ENCODE results near the gene TBC1D2B.
A peak's percentile ranks its signal among the peaks of the same experiment; 100 is the strongest.
"Not testable (repeated sequence)": the region's sequence is repeated elsewhere in the genome, so short reads cannot be mapped to it uniquely, and the experiment has no call there.

Gene TBC1D2B

DNA sequence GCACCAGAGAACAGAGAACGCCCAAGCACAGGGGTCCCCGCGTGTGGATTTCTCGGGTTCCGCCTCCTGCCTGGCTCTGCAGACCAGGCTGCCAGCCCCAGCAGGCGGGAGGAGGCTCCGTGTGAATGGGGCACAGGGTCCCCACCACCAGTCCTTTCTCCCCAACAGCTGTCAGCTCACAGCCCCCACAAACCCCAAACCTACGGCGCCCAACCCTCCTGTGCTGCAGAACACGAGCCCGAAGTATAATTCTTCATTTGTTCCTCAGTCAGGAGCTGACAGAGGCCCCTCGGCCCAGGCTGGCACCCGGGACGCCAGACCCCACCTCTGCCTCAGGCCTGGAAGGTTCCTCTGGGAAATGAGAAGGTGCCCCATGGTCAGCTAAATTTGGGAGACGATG lies 78.0 kb downstream of the TBC1D2B start:
- no peak for DNase-seq

DNA sequence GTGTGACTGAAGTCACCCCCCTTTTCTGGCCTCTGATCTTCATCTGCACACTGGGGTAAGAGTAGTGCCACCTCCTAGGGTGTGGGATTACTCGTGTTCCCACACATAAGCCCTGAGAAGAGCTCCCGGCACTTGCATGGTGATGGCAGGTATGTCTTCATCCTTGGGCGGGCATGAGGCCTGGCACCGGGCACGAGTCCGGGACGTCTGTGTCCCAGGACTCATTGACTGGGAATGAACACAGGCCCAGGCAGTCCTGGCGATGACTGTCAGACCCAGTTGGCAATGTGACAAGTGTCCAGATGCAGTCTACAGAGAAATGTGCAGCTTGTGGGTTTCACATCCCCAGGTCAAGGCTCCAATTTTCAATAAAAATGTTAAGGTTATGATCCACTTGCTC lies 78.9 kb downstream of the TBC1D2B start:
- DNase-seq, result no peak

DNA sequence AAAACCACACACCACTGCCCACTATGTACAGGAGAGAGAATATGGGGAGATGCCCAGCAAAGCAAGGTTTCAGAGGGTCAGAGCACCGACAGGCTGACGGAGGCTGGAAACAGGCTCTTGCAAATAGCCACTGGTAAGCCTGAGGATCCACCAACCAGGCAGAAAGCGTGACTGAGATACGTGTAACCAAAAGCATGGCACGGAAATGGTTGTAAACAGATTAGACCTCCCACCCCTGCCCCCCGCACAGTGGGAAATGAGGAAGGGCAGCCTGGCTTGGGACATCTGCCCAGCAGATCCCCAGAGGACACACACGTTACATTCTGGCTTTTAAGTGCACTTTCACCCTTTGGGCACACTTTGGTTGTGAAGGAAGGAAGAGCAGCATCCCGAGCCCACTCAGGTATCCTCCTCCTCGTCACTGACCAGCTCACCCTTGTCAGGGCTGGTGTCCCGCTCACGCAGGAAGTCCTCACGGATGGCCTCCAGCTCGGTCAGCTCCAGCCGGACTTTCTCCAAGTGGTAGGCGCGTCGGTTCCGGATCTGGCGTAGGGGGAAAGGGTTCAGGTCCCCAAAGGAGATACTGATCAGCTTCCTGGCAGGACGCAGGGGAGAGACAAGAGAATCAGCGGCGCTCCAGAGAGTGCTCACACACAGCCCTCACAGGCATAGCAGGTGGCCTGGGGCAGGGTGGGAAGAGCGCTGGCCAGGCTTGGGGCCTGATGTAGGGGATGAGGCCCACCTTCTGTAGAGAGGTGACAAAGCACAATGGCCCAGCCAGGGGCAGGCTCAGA lies 79.6 kb downstream of the TBC1D2B start:
- not testable (repeated sequence) for DNase-seq

DNA sequence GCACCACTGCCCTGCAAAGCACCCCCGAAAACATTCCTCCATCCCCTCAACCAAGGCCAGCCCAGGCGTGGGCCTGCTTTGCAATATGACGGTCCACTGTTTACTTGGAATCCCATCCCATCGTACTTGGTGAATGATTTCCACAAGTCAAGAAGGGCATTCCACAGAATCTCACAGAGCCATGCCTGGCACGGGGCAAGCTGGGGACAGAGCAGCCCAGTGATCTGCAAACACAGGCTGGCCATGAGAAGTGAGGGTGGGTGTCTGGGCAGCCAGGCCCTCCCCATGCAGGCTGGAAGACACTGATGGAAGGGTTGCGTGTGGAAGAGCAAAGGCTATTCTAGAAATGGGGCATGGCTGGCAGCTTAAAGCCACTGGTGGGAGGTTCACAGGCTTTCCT lies 80.3 kb downstream of the TBC1D2B start:
- not testable (repeated sequence) for DNase-seq

DNA sequence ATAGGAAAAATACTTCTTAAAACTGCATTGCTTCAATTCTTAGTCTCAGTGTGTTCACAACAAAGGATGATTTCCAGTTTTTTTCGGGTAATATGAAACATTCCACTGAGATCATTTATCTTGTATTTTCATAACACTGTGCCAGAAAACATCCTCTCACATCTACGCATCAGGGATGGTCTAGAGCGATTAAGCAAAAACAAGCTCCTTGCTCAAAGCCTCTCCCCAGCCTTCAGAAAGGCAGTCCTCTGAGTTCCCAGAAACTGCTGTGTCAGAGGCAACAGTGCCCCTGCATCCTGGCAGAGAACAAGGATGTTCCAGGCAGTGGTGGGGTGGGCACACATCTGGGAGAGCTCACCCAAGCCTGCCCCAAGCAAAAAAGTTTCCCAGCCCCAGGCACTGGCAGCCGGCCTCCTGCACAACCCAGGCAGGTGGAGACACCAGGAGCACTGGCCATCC lies 80.8 kb downstream of the TBC1D2B start:
- DNase-seq, result not testable (repeated sequence)

DNA sequence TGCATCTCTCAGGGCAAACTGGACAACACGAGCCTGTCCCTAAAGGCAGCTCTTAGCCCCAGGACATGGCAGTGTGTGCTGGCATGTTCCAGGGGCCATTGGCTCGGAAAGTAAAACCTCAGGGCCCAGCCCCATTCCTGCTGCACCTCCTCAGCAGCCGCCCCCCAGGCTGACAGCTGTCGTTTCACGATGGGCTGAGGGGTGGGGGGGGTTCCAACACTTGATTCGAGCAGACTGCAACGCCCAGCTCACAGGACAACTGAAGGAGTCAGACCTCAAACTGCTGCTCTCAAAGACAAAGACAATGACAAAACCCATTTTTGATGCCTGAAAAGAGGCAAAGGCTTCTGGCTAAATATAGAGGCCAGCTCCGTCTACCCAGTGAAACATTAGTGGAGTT lies 81.3 kb downstream of the TBC1D2B start:
- not testable (repeated sequence) for DNase-seq

DNA sequence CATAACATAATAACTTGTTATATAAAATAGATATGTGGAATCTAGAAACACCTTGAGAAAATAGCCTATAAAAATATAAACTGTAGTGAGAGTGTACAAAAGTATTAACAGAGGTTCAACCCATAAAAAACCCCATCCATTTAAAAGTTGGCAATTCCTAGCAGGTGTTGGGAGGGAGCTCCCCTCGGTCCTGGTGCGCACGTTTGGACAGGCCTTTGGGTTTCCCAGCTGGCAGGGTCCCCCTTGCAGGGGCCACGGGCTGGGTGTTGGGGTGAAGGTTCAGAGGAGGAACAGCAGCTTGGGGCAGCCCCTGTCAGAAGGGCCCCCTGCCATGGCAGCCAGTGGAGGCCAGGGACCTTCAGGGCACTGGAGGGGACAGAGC lies 82.0 kb downstream of the TBC1D2B start:
- DNase-seq, result not testable (repeated sequence)

DNA sequence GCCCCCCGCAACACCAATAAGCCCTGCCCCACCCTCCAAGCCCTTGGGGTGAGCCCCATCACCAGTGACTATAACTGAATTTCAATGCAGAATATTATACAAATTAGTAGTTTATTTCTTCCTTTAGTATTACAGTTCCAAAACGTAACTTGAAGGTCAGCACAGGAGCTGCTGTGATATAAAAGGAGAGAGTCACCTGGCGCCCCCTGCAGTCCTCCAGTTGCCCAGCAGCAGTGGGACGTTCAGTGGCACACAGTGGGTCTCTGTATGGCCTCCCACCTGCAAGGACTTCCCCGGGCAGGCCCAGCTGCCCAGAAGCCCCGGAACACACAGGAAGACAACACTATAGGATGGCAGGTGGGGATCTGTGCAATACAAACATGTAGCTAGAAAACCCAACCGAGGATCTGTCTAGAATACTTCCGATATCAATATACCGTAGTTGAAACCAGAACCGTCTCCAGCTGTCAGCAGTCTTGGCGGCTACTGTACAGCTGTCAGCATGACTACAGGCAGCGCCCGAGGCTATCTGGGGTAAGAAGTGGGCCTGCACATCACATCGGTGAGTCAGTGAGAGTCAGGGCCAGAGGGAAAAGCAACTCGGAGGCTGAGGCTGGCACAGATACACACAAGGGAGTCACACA lies 82.5 kb downstream of the TBC1D2B start:
- DNase-seq, result peak; percentile 71

DNA sequence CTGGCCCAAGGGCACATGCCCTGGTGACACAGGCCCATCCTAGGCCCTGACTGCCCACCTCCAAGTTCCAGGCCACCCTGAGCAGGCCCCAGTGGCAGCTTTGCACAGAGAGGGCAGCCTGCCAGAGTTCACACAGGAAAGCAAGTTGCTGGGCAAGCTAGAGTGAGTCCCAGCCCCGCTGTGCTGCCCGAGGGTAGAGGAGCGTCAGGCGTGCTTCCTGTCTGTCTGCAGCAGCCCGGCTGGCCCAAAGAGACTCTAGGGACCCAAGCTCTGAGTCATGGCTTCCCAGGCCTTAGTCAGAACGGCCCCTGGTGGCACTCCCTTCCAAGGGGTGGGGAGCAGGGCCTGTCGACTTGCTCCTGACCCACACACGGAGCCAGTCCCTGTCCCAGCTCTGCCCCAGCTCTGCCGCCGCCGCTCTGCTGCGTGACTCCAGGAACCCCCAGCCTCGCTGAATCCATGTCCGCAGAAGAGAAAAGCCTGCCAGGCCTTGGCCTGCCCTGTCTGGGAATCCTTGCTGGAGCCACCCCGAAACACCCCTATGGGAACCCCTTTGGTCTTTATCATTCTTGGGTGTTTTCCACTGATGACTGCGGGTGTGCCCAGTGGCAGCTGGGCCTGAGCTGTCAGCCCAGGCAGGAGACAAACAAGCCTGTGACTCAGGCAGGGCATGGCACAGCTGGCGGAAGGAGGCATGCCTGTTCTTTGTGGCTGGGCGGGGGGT lies 83.4 kb downstream of the TBC1D2B start:
- DNase-seq, result peak; percentile 87

DNA sequence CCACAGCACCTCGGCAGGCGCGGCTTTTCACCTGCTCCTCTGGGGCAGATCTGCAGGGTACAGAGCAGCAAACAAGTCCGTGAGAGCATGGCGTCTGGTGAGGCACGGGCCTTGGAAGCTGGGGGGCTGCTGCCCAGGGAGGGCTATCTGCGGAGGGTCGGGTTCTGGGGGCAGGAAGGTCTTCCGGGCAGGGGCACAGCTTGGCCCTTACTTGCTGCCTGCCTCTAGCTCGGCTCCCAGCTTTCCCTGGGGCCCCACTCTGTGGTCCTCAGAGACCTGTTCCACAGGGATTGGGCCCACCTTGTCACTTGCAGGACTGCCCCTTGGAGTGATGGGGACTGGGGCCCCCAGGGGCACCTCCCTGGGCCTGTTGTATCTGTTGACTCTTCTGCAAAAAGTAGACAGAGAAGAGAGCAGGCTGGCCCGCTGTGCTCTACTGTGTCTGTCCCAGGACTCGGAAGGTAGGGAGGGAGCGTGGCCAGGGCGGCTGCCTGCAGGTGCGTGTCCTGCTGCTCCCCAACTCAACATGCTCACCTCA lies 84.1 kb downstream of the TBC1D2B start:
- no peak for DNase-seq

DNA sequence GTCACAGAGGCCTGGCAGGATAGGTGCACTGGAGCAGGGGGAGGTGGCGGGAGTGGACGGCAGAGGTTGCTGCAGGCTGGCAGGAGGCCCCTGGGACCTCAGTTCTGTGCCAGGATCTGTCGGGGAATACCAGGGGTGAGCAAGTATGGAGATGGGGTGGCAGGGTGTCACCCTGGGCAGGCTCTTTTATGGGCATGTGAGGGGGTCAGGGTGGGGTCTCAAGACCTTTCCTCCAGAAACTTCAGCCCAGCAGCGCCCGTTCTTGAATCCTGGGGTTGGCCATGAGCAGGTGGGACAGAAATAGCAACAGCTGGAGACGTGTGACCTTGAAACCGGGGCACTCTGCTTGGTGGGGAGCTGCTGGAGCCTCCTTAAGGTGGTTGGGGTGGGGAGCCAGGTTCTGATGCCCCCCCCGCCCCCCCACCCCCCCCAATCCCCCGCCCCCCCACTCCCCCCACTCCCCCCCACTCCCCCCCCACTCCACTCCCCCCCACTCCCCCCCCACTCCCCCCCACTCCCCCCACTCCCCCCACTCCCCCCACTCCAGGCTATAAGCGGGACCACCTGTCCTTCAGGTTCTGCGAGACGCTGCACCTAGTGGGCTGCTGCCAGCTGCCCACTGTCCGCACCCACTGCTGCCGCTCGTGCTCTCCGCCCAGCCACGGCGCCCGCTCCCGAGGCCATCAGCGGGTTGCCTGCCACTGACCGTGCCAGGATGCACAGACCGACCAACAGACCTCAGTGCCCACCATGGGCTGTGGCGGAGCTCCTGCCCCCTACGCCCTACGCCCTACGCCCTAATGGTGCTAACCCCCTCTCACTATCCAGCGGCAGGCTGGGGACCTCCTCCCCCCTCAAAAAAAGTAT lies 84.9 kb downstream of the TBC1D2B start:
- DNase-seq, result no peak

DNA sequence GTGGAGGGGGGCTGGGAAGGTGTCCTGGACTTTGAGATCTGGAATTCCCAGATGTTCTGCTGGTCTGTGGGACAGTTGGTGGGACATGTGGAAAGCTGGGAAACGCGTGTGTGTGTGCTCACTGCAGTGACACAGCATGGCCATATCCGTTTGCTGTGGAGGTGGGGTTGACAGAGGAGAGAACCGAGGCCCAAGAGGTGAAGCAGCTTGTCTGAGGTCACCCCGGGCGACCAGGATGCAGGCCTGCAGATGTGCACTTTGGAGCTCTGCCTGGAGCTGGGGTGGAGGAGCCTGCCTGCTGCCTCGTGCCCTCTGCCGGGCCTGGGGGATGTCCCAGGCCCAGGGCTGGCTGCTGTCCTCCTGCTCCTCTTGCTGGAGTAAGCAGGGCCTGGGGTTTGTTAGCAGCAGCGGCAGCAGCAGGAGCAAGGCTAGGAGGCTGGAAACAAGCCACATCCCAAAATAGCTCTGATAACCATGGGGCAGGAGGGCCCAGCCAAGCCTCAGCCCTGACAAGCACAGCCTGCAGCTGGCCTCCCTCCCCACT lies 85.8 kb downstream of the TBC1D2B start:
- DNase-seq, result peak; percentile 70

DNA sequence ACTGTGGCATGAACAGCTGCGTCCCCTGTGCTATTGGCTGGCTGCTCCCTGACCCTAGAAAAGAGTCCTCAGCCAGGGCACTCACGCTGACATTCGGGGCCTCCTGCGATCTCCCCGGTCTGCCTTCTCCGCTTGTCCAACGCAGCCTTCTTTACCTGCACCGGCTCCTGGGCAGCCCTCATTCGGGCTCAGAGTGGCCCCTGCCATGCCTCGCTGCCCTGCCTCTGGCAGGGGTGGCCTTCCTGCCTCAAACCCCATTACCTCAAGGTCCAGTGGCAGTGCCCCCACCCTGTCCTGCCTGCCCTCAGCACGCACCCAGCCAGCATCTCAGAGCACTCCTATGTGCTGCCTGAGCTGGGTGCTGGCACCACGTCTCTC lies 86.5 kb downstream of the TBC1D2B start:
- DNase-seq, result no peak

DNA sequence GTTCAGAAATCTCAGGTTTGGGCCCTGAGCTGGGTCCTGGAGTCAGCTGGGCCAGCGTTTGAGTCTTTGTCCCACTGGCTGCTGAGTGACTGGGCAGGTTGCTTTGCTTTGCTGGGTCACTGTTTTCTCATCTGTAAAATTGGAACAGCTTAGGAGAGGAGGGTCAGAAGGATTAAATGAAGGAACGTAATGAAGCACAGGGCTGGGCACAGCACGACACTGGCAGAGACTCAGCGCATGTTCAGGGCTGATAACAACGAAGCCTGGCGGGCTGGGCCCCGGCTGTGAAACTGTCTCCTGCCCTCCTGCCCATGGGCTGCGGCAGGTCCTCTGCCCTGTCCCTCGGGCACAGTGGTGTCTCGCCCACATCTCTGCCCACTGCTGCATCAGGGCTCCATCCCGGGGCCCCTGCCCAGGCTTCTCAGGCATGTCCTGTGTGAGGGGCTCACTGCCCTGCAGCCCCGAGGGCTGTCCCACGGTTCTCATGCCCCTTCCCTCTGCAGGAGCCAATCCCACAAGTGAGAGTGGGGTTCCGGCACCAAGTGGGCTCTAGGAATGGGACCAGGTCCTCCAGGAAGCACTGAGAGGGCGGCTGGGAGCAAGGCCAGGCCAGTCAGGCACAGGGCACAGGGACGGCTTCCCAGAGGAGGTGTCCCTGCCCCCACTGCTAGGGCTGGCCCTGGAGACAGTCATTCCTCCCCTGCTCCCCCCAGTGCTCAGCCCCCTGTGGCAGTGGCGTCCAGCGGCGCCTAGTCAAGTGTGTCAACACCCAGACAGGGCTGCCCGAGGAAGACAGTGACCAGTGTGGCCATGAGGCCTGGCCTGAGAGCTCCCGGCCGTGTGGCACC lies 88.0 kb downstream of the TBC1D2B start:
- no peak for DNase-seq

DNA sequence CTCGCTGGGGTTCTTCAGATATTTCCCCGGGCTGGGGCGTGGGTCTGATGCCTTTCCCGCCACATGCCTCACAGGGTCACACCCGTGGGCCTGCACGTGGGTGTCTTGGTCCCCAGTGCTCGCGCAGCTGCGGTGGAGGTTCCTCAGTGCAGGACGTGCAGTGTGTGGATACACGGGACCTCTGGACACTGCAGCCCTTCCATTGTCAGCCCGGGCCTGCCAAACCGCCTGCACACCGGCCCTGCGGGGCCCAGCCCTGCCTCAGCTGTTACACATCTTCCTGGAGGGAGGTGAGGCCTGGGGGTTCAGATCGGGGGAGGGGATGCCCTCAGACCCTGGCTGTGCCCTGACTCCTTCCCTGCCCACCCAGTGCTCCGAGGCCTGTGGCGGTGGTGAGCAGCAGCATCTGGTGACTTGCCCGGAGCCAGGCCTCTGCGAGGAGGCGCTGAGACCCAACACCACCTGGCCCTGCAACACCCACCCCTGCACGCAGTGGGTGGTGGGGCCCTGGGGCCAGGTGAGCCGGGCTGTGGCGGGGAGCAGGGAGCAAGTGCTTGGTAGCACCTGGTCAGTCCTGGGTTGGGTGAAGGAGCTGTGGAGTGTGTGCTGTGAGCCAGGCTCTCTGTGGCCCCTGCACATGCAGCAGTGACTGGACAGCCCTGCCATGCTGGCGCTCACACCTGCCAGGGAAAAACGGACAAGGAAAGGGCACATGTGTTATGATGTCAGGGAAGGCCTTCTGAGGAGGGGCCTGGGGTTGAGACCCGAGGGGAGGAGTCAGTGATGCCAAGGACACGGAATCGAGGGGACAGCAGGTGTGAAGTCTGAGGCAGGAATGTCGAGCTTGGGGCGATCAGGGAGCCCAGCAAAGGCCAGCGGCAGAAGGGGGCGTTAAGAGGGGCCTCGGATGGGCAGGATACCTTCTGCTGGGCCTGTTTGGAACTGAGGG lies 88.9 kb downstream of the TBC1D2B start:
- DNase-seq, result no peak

DNA sequence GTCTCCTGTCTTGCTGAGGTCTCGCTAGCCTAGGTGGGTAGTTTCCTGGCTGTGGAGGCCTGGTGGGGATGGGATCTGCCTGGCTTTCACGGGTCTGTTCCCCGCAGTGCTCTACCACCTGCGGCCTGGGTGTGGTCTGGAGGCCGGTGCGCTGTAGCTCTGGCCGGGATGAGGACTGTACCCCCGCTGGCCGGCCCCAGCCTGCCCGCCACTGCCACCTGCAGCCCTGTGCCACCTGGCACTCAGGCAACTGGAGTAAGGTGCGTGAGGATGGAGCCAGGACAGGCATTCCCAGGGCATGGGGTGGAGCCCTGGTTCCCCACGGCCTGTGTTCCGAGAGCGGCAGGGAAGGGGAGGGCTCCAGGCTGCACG lies 89.8 kb downstream of the TBC1D2B start:
- DNase-seq, result not testable (repeated sequence)

DNA sequence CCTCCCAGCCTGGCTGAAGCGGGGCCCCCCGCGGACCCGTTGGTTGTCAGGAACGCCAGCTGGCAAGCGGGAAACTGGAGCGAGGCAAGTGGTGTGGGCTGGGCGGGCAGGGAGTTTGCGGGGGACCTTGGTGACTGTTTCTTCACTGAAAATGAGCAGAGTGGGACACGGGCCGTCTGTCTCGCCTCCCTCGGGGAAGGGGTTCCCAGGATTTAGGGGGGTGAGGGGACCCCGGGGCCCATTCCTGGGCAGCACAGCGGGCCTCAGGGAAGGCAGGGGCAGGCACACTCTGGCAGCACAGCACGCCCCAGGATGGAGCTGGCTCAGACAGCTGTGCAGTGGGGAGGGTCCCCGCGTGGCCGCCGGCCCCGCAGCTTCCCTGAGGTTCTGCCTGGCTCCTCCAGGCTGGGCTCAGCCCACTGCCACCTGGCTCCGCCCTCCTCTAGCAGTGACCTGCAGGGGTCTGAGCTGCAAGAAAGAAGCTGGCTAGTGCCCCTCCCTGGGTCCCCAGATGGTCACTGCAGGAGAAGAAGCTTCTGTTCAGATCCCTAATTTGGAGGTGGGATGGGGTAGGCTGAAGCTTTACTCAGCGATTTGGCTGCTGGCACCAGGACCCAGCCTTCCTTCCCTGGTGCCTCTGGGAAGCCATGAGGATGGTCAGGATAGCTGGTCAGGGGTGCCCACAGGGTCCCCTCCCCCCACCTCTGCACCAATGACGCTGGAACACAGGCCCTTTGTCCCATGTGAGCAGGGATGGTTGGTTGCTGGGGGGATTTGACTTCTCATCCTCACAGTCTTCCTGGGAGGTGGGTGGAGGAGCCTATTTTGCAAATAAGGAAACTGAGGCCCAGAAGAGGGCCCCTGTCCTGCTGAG lies 90.4 kb downstream of the TBC1D2B start:
- DNase-seq, result no peak

DNA sequence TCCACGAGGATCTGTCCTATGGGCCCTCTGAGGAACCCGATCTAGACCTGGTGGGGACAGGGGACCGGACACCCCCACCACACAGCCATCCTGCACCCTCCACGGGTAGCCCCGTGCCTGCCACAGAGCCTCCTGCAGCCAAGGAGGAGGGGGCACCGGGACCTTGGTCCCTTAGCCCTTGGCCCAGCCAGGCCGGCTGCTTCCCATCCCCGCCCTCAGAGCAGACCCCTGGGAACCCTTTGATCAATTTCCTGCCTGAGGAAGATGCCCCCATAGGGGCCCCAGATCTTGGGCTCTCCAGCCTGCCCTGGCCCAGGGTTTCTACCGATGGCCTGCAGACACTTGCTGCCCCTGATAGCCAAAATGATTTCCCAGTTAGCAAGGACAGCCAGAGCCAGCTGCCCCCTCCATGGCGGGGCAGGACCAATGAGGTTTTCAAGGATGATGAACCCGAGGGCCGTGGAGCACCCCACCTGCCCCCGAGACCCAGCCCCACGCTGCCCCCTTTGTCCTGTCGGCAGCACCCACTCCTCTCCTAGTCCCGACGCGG lies 91.5 kb downstream of the TBC1D2B start:
- DNase-seq, result no peak

Data from fibroblast of skin of abdomen (primary cell).